ENCODE data around the gene MET. TPM values are rescaled to one million over a fixed set of nuclear protein-coding genes. Genes with fewer than 3 reads are reported as not detected.

MET gene
- total and polyA plus RNA-seq, 2 of the 13 experiments (the other 11 are each of a cell fraction or from before 2014, with no cell fraction given): 21.8 to 31.5 TPM

- TF ChIP-seq, protein P1, sequence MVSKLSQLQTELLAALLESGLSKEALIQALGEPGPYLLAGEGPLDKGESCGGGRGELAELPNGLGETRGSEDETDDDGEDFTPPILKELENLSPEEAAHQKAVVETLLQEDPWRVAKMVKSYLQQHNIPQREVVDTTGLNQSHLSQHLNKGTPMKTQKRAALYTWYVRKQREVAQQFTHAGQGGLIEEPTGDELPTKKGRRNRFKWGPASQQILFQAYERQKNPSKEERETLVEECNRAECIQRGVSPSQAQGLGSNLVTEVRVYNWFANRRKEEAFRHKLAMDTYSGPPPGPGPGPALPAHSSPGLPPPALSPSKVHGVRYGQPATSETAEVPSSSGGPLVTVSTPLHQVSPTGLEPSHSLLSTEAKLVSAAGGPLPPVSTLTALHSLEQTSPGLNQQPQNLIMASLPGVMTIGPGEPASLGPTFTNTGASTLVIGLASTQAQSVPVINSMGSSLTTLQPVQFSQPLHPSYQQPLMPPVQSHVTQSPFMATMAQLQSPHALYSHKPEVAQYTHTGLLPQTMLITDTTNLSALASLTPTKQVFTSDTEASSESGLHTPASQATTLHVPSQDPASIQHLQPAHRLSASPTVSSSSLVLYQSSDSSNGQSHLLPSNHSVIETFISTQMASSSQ (IDR thresholded peaks at IDR 0.05; ENCODE audit: low read depth): 0 out of 2 replicates have a peak, but pooled peaks have one; percentile 18
- TF ChIP-seq, protein P1 (CRISPR knock-in tag; IDR thresholded peaks at IDR 0.05; ENCODE audit: borderline replicate concordance): no peak; the same call in 1 of the 2 replicates
- TF ChIP-seq ZBTB4 (CRISPR knock-in tag; IDR thresholded peaks at IDR 0.05; ENCODE audit: borderline replicate concordance) (peak; percentile 72; the same call in 1 of the 2 replicates), AHDC1 (CRISPR knock-in tag; IDR thresholded peaks at IDR 0.05; ENCODE audit: borderline replicate concordance) (peak; percentile 99), ZNF350 (CRISPR knock-in tag; IDR thresholded peaks at IDR 0.05; ENCODE audit: borderline replicate concordance, low read depth) (peak; percentile 59; the same call in 1 of the 2 replicates), ATF6 (CRISPR knock-in tag; conservative IDR thresholded peaks at IDR 0.05) (no peak), ZEB1 (IDR thresholded peaks at IDR 0.05; ENCODE audit: insufficient replicate concordance, low read depth) (peak; percentile 93), HNRNPUL1 (IDR thresholded peaks at IDR 0.05; ENCODE audit: low read depth, low read length) (no peak), SRSF9 (IDR thresholded peaks at IDR 0.05; ENCODE audit: borderline replicate concordance, insufficient read depth, low read depth, low read length, poor library complexity, severe bottlenecking) (no peak), ZNF746 (CRISPR knock-in tag; IDR thresholded peaks at IDR 0.05) (no peak; the same call in 1 of the 2 replicates), RARA (CRISPR knock-in tag; IDR thresholded peaks at IDR 0.05) (peak; percentile 95), MED1 (CRISPR knock-in tag; IDR thresholded peaks at IDR 0.05) (peak; percentile 79)
Observed at GRCh38 chr7:116686812-116687419, 14.9 kb downstream of the MET start (continued).

All from HepG2 (cell line).